ENCODE data around the gene ARHGEF2. TPM values are rescaled to one million over a fixed set of nuclear protein-coding genes. Genes with fewer than 3 reads are reported as not detected.

Gene ARHGEF2
- total and polyA plus RNA-seq, 10 of the 15 experiments (the other 5 are each of a cell fraction or from before 2014, with no cell fraction given), result 8.1 to 113 (median 69.9) TPM

DNA sequence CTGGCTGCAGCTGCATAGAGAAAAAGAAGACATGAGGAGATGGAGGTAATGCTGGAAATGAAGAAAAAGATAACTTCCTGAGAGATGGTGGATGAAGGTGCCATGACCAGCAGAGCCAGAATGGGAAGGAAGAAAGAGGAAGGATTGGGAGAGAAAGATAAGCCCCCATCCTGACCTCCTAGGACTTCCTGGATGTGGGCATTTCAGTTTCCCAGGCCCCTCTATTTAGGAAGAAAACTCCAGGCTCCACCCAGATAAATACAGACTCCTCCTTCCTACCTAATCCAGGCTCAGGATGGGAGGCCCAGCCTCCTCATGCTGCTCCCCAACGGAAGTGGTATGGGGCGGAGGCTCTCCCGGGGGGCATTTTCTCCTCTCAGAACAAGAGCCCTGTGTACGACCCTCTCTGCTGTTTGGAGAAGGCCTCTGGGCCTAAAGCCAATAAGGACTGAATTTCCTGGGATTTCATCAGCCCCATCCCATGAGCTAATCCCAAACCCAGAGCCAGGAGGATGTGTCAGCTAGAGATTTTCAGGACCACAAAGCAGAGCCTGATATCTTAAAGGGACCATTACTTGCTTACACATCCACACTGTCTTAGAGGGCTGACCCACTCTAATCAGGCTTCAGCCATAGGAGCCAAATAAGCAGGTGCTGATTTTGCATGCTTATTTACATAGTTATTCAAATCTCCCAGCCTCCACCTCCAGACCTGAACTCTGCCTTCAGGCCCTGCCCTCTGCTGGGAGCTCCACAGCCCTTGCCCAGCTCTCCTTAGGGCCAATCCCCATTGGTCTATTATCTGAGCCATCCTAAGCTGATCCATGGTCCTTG, 5.1 kb upstream of the ARHGEF2 start (continued):
- TF ChIP-seq, protein P1, sequence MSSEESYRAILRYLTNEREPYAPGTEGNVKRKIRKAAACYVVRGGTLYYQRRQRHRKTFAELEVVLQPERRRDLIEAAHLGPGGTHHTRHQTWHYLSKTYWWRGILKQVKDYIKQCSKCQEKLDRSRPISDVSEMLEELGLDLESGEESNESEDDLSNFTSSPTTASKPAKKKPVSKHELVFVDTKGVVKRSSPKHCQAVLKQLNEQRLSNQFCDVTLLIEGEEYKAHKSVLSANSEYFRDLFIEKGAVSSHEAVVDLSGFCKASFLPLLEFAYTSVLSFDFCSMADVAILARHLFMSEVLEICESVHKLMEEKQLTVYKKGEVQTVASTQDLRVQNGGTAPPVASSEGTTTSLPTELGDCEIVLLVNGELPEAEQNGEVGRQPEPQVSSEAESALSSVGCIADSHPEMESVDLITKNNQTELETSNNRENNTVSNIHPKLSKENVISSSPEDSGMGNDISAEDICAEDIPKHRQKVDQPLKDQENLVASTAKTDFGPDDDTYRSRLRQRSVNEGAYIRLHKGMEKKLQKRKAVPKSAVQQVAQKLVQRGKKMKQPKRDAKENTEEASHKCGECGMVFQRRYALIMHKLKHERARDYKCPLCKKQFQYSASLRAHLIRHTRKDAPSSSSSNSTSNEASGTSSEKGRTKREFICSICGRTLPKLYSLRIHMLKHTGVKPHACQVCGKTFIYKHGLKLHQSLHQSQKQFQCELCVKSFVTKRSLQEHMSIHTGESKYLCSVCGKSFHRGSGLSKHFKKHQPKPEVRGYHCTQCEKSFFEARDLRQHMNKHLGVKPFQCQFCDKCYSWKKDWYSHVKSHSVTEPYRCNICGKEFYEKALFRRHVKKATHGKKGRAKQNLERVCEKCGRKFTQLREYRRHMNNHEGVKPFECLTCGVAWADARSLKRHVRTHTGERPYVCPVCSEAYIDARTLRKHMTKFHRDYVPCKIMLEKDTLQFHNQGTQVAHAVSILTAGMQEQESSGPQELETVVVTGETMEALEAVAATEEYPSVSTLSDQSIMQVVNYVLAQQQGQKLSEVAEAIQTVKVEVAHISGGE (CRISPR knock-in tag; IDR thresholded peaks at IDR 0.05), result no peak
- TF ChIP-seq, protein P2, sequence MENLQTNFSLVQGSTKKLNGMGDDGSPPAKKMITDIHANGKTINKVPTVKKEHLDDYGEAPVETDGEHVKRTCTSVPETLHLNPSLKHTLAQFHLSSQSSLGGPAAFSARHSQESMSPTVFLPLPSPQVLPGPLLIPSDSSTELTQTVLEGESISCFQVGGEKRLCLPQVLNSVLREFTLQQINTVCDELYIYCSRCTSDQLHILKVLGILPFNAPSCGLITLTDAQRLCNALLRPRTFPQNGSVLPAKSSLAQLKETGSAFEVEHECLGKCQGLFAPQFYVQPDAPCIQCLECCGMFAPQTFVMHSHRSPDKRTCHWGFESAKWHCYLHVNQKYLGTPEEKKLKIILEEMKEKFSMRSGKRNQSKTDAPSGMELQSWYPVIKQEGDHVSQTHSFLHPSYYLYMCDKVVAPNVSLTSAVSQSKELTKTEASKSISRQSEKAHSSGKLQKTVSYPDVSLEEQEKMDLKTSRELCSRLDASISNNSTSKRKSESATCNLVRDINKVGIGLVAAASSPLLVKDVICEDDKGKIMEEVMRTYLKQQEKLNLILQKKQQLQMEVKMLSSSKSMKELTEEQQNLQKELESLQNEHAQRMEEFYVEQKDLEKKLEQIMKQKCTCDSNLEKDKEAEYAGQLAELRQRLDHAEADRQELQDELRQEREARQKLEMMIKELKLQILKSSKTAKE (IDR thresholded peaks at IDR 0.05; ENCODE audit: low read depth, poor library complexity, severe bottlenecking), result no peak
- TF ChIP-seq RBBP5 (conservative IDR thresholded peaks at IDR 0.05) (no peak), POLR2A (IDR thresholded peaks at IDR 0.05; ENCODE audit: low read depth, low read length) (peak; percentile 27; the same call in 1 of the 2 replicates), NFYA (IDR thresholded peaks at IDR 0.05; ENCODE audit: borderline replicate concordance, low read depth, low read length) (no peak), POU2F2 (IDR thresholded peaks at IDR 0.05; ENCODE audit: borderline replicate concordance, low read depth, low read length) (peak; percentile 62; the same call in 1 of the 3 replicates), RB1 (IDR thresholded peaks at IDR 0.05; ENCODE audit: borderline replicate concordance) (no peak), SIX5 (IDR thresholded peaks at IDR 0.05; ENCODE audit: low read depth, low read length, severe bottlenecking) (no peak)
- TF ChIP-seq, protein P3, sequence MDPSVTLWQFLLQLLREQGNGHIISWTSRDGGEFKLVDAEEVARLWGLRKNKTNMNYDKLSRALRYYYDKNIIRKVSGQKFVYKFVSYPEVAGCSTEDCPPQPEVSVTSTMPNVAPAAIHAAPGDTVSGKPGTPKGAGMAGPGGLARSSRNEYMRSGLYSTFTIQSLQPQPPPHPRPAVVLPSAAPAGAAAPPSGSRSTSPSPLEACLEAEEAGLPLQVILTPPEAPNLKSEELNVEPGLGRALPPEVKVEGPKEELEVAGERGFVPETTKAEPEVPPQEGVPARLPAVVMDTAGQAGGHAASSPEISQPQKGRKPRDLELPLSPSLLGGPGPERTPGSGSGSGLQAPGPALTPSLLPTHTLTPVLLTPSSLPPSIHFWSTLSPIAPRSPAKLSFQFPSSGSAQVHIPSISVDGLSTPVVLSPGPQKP (IDR thresholded peaks at IDR 0.05; ENCODE audit: low read depth, low read length), result no peak
- TF ChIP-seq, protein P4, sequence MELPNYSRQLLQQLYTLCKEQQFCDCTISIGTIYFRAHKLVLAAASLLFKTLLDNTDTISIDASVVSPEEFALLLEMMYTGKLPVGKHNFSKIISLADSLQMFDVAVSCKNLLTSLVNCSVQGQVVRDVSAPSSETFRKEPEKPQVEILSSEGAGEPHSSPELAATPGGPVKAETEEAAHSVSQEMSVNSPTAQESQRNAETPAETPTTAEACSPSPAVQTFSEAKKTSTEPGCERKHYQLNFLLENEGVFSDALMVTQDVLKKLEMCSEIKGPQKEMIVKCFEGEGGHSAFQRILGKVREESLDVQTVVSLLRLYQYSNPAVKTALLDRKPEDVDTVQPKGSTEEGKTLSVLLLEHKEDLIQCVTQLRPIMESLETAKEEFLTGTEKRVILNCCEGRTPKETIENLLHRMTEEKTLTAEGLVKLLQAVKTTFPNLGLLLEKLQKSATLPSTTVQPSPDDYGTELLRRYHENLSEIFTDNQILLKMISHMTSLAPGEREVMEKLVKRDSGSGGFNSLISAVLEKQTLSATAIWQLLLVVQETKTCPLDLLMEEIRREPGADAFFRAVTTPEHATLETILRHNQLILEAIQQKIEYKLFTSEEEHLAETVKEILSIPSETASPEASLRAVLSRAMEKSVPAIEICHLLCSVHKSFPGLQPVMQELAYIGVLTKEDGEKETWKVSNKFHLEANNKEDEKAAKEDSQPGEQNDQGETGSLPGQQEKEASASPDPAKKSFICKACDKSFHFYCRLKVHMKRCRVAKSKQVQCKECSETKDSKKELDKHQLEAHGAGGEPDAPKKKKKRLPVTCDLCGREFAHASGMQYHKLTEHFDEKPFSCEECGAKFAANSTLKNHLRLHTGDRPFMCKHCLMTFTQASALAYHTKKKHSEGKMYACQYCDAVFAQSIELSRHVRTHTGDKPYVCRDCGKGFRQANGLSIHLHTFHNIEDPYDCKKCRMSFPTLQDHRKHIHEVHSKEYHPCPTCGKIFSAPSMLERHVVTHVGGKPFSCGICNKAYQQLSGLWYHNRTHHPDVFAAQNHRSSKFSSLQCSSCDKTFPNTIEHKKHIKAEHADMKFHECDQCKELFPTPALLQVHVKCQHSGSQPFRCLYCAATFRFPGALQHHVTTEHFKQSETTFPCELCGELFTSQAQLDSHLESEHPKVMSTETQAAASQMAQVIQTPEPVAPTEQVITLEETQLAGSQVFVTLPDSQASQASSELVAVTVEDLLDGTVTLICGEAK (IDR thresholded peaks at IDR 0.05; ENCODE audit: borderline replicate concordance), result no peak
- TF ChIP-seq, protein P5, sequence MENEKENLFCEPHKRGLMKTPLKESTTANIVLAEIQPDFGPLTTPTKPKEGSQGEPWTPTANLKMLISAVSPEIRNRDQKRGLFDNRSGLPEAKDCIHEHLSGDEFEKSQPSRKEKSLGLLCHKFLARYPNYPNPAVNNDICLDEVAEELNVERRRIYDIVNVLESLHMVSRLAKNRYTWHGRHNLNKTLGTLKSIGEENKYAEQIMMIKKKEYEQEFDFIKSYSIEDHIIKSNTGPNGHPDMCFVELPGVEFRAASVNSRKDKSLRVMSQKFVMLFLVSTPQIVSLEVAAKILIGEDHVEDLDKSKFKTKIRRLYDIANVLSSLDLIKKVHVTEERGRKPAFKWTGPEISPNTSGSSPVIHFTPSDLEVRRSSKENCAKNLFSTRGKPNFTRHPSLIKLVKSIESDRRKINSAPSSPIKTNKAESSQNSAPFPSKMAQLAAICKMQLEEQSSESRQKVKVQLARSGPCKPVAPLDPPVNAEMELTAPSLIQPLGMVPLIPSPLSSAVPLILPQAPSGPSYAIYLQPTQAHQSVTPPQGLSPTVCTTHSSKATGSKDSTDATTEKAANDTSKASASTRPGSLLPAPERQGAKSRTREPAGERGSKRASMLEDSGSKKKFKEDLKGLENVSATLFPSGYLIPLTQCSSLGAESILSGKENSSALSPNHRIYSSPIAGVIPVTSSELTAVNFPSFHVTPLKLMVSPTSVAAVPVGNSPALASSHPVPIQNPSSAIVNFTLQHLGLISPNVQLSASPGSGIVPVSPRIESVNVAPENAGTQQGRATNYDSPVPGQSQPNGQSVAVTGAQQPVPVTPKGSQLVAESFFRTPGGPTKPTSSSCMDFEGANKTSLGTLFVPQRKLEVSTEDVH (IDR thresholded peaks at IDR 0.05; ENCODE audit: low read depth, partially characterized antibody), result no peak
- TF ChIP-seq, protein P6, sequence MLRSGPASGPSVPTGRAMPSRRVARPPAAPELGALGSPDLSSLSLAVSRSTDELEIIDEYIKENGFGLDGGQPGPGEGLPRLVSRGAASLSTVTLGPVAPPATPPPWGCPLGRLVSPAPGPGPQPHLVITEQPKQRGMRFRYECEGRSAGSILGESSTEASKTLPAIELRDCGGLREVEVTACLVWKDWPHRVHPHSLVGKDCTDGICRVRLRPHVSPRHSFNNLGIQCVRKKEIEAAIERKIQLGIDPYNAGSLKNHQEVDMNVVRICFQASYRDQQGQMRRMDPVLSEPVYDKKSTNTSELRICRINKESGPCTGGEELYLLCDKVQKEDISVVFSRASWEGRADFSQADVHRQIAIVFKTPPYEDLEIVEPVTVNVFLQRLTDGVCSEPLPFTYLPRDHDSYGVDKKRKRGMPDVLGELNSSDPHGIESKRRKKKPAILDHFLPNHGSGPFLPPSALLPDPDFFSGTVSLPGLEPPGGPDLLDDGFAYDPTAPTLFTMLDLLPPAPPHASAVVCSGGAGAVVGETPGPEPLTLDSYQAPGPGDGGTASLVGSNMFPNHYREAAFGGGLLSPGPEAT (IDR thresholded peaks at IDR 0.05; ENCODE audit: low read depth), result no peak

Measured in GM12878 (cell line).